LNCaP clone FGC (cell line): ENCODE results near the gene PRKN.
A peak's percentile ranks its signal among the peaks of the same experiment; 100 is the strongest.

Experiments used
- DNase-seq: peaks from one replicate; pipeline ENCODE4 v3.0.0-alpha.2; 2011; ENCODE audit warnings: low read depth
- H3K4me3 ChIP-seq: 2 replicates; pipeline ENCODE4 v1.5.1; 2011; ENCODE audit warnings: mild to moderate bottlenecking, low read depth, low read length, control low read depth
- CTCF ChIP-seq: IDR thresholded peaks from 2 replicates; pipeline ENCODE4 v1.5.1; 2012; ENCODE audit warnings: mild to moderate bottlenecking; ENCODE audit not compliant: control insufficient read depth, insufficient read depth; ENCODE audit errors: extremely low read depth

Gene PRKN

GRCh38 chr6:161396539-161396938, 1331.0 kb downstream of the PRKN start:
- DNase-seq = no peak
- TF ChIP-seq CTCF = no peak
- no peak overlapping the region for H3K4me3 ChIP-seq

GRCh38 chr6:161395716-161396231, 1331.8 kb downstream of the PRKN start:
- no peak for TF ChIP-seq CTCF
- DNase-seq = no peak
- H3K4me3 ChIP-seq = no peak overlapping the region

GRCh38 chr6:161394437-161394836, 1333.1 kb downstream of the PRKN start:
- no peak for TF ChIP-seq CTCF
- no peak for DNase-seq
- H3K4me3 ChIP-seq = no peak overlapping the region

GRCh38 chr6:161393839-161394364, 1333.7 kb downstream of the PRKN start:
- H3K4me3 ChIP-seq = no peak overlapping the region
- peak; percentile 66 for DNase-seq
- TF ChIP-seq CTCF = peak; percentile 65

- TF ChIP-seq CTCF = no peak
- no peak overlapping the region for H3K4me3 ChIP-seq
Measured at GRCh38 chr6:161393292-161393691, 1334.3 kb downstream of the PRKN start.

GRCh38 chr6:161389756-161390155, 1337.8 kb downstream of the PRKN start:
- no peak overlapping the region for H3K4me3 ChIP-seq
- TF ChIP-seq CTCF = no peak
- DNase-seq = no peak

More at GRCh38 chr6:161393292-161393691, 1334.3 kb downstream of the PRKN start:
- DNase-seq = no peak

GRCh38 chr6:161383951-161384350, 1343.6 kb downstream of the PRKN start:
- H3K4me3 ChIP-seq = no peak overlapping the region
- TF ChIP-seq CTCF = no peak
- no peak for DNase-seq
